Measurements from ENCODE around the gene GPX3. TPM values are rescaled to one million over a fixed set of nuclear protein-coding genes. Genes with fewer than 3 reads are reported as not detected.

Gene GPX3
- total and polyA plus RNA-seq, 9 of the 15 experiments (the other 6 are each of a cell fraction or from before 2014, with no cell fraction given) = 0.25 to 0.86 TPM; not detected in 7

DNA sequence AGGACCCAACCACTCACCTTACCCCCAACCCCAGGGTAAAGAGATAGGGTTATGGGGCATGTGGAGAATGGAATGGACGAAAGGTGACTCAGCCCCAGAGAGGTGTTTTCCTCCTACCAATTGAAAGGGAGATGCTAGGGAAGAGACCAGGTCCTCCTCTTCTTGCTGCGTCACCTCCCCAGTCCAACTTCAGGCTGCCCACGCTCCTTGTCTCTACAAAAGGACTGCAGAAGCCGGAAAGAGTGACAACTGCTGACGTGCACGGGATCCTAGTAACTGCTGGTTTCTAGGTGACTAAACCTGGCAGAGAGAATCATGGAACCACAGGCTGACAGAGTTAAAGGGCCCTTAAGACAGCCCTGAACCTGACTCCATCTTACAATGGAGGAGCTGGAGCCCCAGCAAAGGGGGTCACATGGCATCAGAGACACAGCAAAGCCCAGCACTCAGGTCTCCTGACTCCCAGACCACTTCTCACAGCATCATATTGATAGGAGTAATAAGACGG is 2.2 kb downstream of the GPX3 start (continued):
- TF ChIP-seq ZMIZ1 (IDR thresholded peaks at IDR 0.05; ENCODE audit: low read depth in 2 of 2, low read length in 2 of 2) (no peak), JUND (IDR thresholded peaks at IDR 0.05; ENCODE audit: borderline replicate concordance, low read depth, low read length) (peak; percentile 34; the same call in 1 of the 2 replicates), JUND (tag; IDR thresholded peaks at IDR 0.05; ENCODE audit: borderline replicate concordance, low read depth, low read length) (no peak), RFX1 (IDR thresholded peaks at IDR 0.05) (peak; percentile 85), ZNF239 (CRISPR knock-in tag; IDR thresholded peaks at IDR 0.05) (peak; percentile 76), ZNF695 (CRISPR knock-in tag; IDR thresholded peaks at IDR 0.05) (no peak), HDAC1 (IDR thresholded peaks at IDR 0.05) (no peak), PCBP1 (IDR thresholded peaks at IDR 0.05; ENCODE audit: low read depth, low read length, poor library complexity, severe bottlenecking) (no peak), AFF1 (IDR thresholded peaks at IDR 0.05; ENCODE audit: low read depth in 1 of 2, partially characterized antibody in 2 of 2) (no peak), ZBTB1 (CRISPR knock-in tag; IDR thresholded peaks at IDR 0.05; ENCODE audit: borderline replicate concordance, low read depth) (no peak), MYNN (IDR thresholded peaks at IDR 0.05) (peak; percentile 83; the same call in 1 of the 2 replicates), MYNN (CRISPR knock-in tag; IDR thresholded peaks at IDR 0.05) (no peak), LCOR (CRISPR knock-in tag; IDR thresholded peaks at IDR 0.05) (0 out of 2 replicates have a peak, but pooled peaks have one; percentile 4), EGR1 (conservative IDR thresholded peaks at IDR 0.05) (peak; percentile 62), TOE1 (IDR thresholded peaks at IDR 0.05; ENCODE audit: borderline replicate concordance) (no peak), TOE1 (CRISPR knock-in tag; IDR thresholded peaks at IDR 0.05; ENCODE audit: borderline replicate concordance, low read depth) (no peak), ZNF12 (CRISPR knock-in tag; IDR thresholded peaks at IDR 0.05) (no peak), KAT2B (IDR thresholded peaks at IDR 0.05; ENCODE audit: low read depth, low read length) (no peak), CREB1 (IDR thresholded peaks at IDR 0.05) (peak; percentile 48; the same call in 1 of the 2 replicates), CREB1 (CRISPR knock-in tag; IDR thresholded peaks at IDR 0.05) (peak; percentile 62)
- TF ChIP-seq, protein P1, sequence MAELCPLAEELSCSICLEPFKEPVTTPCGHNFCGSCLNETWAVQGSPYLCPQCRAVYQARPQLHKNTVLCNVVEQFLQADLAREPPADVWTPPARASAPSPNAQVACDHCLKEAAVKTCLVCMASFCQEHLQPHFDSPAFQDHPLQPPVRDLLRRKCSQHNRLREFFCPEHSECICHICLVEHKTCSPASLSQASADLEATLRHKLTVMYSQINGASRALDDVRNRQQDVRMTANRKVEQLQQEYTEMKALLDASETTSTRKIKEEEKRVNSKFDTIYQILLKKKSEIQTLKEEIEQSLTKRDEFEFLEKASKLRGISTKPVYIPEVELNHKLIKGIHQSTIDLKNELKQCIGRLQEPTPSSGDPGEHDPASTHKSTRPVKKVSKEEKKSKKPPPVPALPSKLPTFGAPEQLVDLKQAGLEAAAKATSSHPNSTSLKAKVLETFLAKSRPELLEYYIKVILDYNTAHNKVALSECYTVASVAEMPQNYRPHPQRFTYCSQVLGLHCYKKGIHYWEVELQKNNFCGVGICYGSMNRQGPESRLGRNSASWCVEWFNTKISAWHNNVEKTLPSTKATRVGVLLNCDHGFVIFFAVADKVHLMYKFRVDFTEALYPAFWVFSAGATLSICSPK (IDR thresholded peaks at IDR 0.05; ENCODE audit: borderline replicate concordance) = no peak

Data from K562 (cell line).